Astrocyte of the cerebellum (primary cell): ENCODE data around the gene AFAP1.

Experiments
- DNase-seq: peaks from one replicate; pipeline ENCODE4 v3.0.0-alpha.2; 2011; ENCODE audit warnings: low read depth
- H3K4me3 ChIP-seq: 2 replicates; pipeline ENCODE4 v1.5.1; 2011; ENCODE audit warnings: mild to moderate bottlenecking, low read depth, low read length, moderate library complexity
- in situ Hi-C: cut with HindIII; loops from 2 replicates; pipeline ENCODE4 v1.10.0; 2017; ENCODE audit warnings: low sequenced_read_pairs
- TF ChIP-seq, protein P1 (sequence below): IDR thresholded peaks from 2 replicates; pipeline ENCODE4 v1.5.1; 2012; ENCODE audit warnings: low read length, low read depth, moderate library complexity, mild to moderate bottlenecking; ENCODE audit errors: missing control alignments

The AFAP1 gene

GRCh38 chr4:7801001-7801400 lies 138.7 kb downstream of the AFAP1 start:
- in situ Hi-C loops, result loop anchor here (5.0 kb wide), 1 partner anchor 49 kb away; no protein-coding TSS in a partner anchor
- DNase-seq, result no peak
- no peak overlapping the region for H3K4me3 ChIP-seq
- TF ChIP-seq, protein P1, sequence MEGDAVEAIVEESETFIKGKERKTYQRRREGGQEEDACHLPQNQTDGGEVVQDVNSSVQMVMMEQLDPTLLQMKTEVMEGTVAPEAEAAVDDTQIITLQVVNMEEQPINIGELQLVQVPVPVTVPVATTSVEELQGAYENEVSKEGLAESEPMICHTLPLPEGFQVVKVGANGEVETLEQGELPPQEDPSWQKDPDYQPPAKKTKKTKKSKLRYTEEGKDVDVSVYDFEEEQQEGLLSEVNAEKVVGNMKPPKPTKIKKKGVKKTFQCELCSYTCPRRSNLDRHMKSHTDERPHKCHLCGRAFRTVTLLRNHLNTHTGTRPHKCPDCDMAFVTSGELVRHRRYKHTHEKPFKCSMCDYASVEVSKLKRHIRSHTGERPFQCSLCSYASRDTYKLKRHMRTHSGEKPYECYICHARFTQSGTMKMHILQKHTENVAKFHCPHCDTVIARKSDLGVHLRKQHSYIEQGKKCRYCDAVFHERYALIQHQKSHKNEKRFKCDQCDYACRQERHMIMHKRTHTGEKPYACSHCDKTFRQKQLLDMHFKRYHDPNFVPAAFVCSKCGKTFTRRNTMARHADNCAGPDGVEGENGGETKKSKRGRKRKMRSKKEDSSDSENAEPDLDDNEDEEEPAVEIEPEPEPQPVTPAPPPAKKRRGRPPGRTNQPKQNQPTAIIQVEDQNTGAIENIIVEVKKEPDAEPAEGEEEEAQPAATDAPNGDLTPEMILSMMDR, result no peak

DNA sequence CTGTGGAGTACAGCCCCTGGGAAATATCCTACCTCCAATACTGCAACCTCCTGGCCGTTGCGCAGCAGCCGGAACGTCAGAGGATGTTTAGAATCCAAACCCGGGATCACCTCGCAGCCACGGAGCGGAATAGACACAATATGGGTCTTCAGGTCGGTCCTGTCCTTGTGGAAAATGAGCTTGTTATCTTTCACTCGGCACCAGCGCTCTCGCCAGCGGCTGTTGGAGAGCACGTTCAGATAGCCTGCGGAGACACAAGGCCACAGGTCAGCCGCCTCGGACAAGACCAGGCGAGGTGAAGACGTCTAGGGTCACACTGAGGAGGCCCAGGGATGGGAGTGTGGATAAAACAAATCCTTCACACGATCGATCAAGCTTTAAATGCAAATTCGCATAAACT lies 139.3 kb downstream of the AFAP1 start:
- H3K4me3 ChIP-seq, result no peak overlapping the region
- no peak for DNase-seq
- TF ChIP-seq, protein P1, result no peak
- in situ Hi-C loops, result loop anchor here (5.0 kb wide), 1 partner anchor 48 kb away; no protein-coding TSS in a partner anchor

DNA sequence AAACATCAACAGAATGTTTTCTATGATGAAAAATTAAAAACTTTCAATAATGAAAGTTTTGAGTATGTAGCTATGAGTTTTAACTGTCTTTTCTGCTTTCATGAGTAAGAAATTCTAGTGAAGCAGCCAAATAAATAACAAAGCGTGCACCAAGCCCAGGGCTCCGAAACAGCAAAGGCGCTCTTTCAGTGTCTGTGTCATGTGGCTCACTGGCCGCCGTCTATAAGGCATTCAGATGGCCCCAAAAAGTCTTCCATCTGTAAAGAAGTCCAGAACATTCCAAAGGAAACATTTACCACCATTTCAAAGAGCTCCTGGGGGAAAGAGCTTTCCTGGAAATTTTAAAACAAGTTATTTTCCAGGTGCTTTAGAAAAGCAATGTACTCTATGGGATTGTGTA lies 139.9 kb downstream of the AFAP1 start:
- TF ChIP-seq, protein P1, result no peak
- H3K4me3 ChIP-seq, result no peak overlapping the region
- in situ Hi-C loops, result loop anchor here (5.0 kb wide), 1 partner anchor 47 kb away; no protein-coding TSS in a partner anchor
- no peak for DNase-seq

GRCh38 chr4:7799306-7799705 lies 140.4 kb downstream of the AFAP1 start:
- TF ChIP-seq, protein P1, result no peak
- no peak overlapping the region for H3K4me3 ChIP-seq
- DNase-seq, result no peak
- in situ Hi-C loops, result no loop called here

DNA sequence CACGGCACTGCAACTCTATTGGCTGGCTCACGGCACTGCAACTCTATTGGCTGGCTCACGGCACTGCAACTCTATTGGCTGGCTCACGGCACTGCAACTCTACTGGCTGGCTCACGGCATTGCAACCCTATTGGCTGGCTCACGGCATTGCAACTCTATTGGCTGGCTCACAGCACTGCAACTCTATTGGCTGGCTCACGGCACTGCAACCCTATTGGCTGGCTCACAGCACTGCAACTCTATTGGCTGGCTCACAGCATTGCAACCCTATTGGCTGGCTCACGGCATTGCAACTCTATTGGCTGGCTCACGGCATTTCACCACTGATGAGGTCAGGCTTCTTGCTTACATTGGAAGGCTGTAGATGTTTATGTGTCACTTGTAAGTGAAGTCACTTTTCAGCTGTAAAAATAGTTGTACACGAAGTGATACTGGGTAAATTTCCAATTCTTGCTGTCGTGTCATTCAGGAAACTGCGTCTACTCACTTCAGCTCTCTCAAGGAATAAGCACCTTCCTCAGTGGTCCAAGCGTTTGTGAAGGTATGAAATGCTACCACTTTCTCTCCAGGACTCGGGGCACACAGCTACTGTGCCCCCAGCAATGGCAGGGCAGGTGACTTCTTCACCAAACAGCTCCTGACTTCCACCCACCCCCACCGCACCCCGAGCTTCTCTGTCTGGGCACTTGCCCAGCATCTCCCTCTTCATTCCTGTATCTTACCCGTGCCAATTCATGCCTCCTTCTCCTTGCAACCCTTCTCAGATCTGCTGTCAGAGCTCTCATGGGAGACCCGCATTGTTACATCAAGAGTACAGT lies 141.3 kb downstream of the AFAP1 start:
- in situ Hi-C loops, result no loop called here
- no peak for DNase-seq
- no peak overlapping the region for H3K4me3 ChIP-seq
- TF ChIP-seq, protein P1, result no peak

DNA sequence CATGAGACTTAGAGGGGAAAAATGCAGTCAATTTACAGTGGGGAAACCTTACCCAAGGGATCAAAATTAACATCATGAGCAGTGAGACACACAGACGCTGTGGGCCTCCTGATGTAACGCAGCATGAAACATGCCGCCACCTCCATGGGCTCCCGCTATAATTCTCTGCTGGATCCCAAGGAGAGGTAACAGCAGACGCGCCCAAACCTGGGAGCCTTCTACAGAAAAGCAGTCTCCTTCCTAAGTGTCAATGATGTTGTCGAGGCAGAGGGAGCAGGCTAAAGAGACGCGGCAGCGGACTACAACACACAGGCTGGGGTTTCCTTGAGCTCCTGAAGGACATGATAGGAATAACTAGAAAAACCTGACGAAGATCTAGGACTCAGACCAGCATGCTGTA lies 142.3 kb downstream of the AFAP1 start:
- DNase-seq, result no peak
- in situ Hi-C loops, result no loop called here
- no peak overlapping the region for H3K4me3 ChIP-seq
- TF ChIP-seq, protein P1, result no peak
